Right cardiac atrium (tissue), 5 donors: ENCODE results near the gene SLC26A6. TPM values are rescaled to one million over a fixed set of nuclear protein-coding genes. Genes with fewer than 3 reads are reported as not detected.

Source experiments
- ATAC-seq, 2 donors: fragments of 200-7000 bp; cut with Tn5 transposase; one replicate each; pipeline versions ENCODE4 v1.8.0 to v1.9.1; 2020; ENCODE audit warnings: moderate library complexity in 2 of 2, mild to moderate bottlenecking in 1 of 2
- DNase-seq, 3 donors: peaks; one replicate each; pipeline ENCODE4 v3.0.0-alpha.2; 2020
- H3K27ac ChIP-seq: one replicate; pipeline ENCODE4 v1.5.1; 2013; ENCODE audit warnings: mild to moderate bottlenecking, low read length, control low read depth, moderate library complexity
- H3K27me3 ChIP-seq: one replicate; pipeline ENCODE4 v1.6.1; 2013; ENCODE audit not compliant: control insufficient read depth, insufficient read depth
- H3K4me1 ChIP-seq: one replicate; pipeline ENCODE4 v1.6.1; 2013; ENCODE audit warnings: low read length; ENCODE audit not compliant: control insufficient read depth, insufficient read depth
- H3K4me3 ChIP-seq: one replicate; pipeline ENCODE4 v1.5.1; 2013; ENCODE audit warnings: low read length, control low read depth
- H3K9me3 ChIP-seq: one replicate; pipeline ENCODE4 v1.6.1; 2013; ENCODE audit warnings: low read length; ENCODE audit not compliant: control insufficient read depth
- WGBS: extraction: QIAGEN DNeasy Blood & Tissue Kit; methylation state at CpG from one replicate; pipeline ENCODE4 v1.1.7; 2013; 5-methylcytosine and 5-hydroxymethylcytosine counted together
- intact Hi-C, 4 donors: fragments of 100-400 bp; cut with DNase I; formaldehyde crosslinking; loops; one replicate each; pipeline versions ENCODE4 v1.11.0 to v1.14.0; 2022 to 2023
- polyA plus RNA-seq: library from polyadenylated mRNA; stranded (reverse); fragments of 200-250 nt; gene quantifications from one replicate; pipeline ENCODE4 v1.2.3, GENCODE V29; 2013
- total RNA-seq, 4 donors: library from RNA; stranded (reverse); fragmentation: NEBNext Ultra II Directional; extraction: Animal tissue kit (Norgen Biotek cat#: 25700); gene quantifications; one replicate each; pipeline ENCODE4 v1.2.1, GENCODE V29; 2021
- donor health status: healthy with polysubstance abuse.
- donor health status: DM: no; HTN: yes; CAD: no.
- donor health status: DM: no; HTN: no; CAD: no.
- donor health status: DM: no; HTN: yes; CAD: no; lungs with severe emphysema.
- donor health status: DM: yes; HTN: yes; CAD: no.

Gene SLC26A6
- total and polyA plus RNA-seq, 5 donors = 8.6 to 15.4 (median 13.6) TPM

- DNase-seq (no peak), ATAC-seq (no peak)
- peaks cover 4% of the 10 kb centered on the region for H3K4me1 ChIP-seq
- 57% methylated on average over 61 of the region's 61 CpGs for WGBS
- intact Hi-C loops = no loop called here
- H3K27me3 ChIP-seq = no peaks in the 10 kb centered on the region
- H3K27ac ChIP-seq = no peak overlapping the region
- no peaks in the 10 kb centered on the region for H3K9me3 ChIP-seq
- H3K4me3 ChIP-seq = no peak overlapping the region
Measured at GRCh38 chr3:48660800-48661400, 25.6 kb upstream of the SLC26A6 start.

GRCh38 chr3:48656841-48657281 lies 21.6 kb upstream of the SLC26A6 start:
- Histone ChIP-seq H3K9me3 (no peaks in the 10 kb centered on the region), H3K27ac (no peak overlapping the region), H3K4me3 (no peak overlapping the region), H3K4me1 (peaks cover 4% of the 10 kb centered on the region), H3K27me3 (no peaks in the 10 kb centered on the region)
- ATAC-seq = no peak
- intact Hi-C loops = no loop called here
- peak in 1 of 3 donors; percentile 64 for DNase-seq
- 53% methylated on average over 45 of the region's 45 CpGs for WGBS

- Histone ChIP-seq H3K9me3 (no peaks in the 10 kb centered on the region), H3K4me3 (peak overlapping the region; percentile 43), H3K27me3 (no peaks in the 10 kb centered on the region), H3K27ac (no peak overlapping the region), H3K4me1 (peaks cover 2% of the 10 kb centered on the region)
- DNase-seq = peak; percentile 85 to 94 (median 94)
- ATAC-seq = peak; percentile 89
- 3% methylated on average over 94 of the region's 94 CpGs for WGBS
- intact Hi-C loops = no loop called here
Measured at GRCh38 chr3:48656061-48656840, 21.0 kb upstream of the SLC26A6 start.

- Histone ChIP-seq H3K27ac (no peak overlapping the region), H3K9me3 (no peaks in the 10 kb centered on the region), H3K4me1 (no peaks in the 10 kb centered on the region), H3K4me3 (peak overlapping the region; percentile 43), H3K27me3 (no peaks in the 10 kb centered on the region)
- intact Hi-C loops = no loop called here
- DNase-seq (peak in 1 of 3 donors; percentile 45), ATAC-seq (no peak)
- 15% methylated on average over 30 of the region's 30 CpGs for WGBS
Measured at GRCh38 chr3:48655606-48656005, 20.3 kb upstream of the SLC26A6 start.

- Histone ChIP-seq H3K27ac (no peak overlapping the region), H3K4me3 (no peak overlapping the region), H3K27me3 (no peaks in the 10 kb centered on the region), H3K9me3 (no peaks in the 10 kb centered on the region), H3K4me1 (no peaks in the 10 kb centered on the region)
- ATAC-seq = no peak
- 93% methylated on average over 12 of the region's 12 CpGs for WGBS
- DNase-seq = peak in 1 of 3 donors; percentile 46
- intact Hi-C loops = no loop called here
Measured at GRCh38 chr3:48655063-48655462, 19.8 kb upstream of the SLC26A6 start.

- intact Hi-C loops = no loop called here
- ATAC-seq = no peak
- peak in 1 of 3 donors; percentile 40 for DNase-seq
- 95% methylated on average over 15 of the region's 15 CpGs for WGBS
- no peaks in the 10 kb centered on the region for H3K9me3 ChIP-seq
- H3K27ac ChIP-seq = no peak overlapping the region
- H3K4me3 ChIP-seq = no peak overlapping the region
- H3K4me1 ChIP-seq = no peaks in the 10 kb centered on the region
- no peaks in the 10 kb centered on the region for H3K27me3 ChIP-seq
Measured at GRCh38 chr3:48652923-48653715, 17.9 kb upstream of the SLC26A6 start.

GRCh38 chr3:48651771-48652170 lies 16.5 kb upstream of the SLC26A6 start:
- H3K4me3 ChIP-seq = no peak overlapping the region
- H3K27ac ChIP-seq = no peak overlapping the region
- no peak for ATAC-seq
- WGBS = 89% methylated on average over 11 of the region's 11 CpGs
- H3K27me3 ChIP-seq = no peaks in the 10 kb centered on the region
- H3K4me1 ChIP-seq = no peaks in the 10 kb centered on the region
- intact Hi-C loops = no loop called here
- no peak for DNase-seq
- H3K9me3 ChIP-seq = no peaks in the 10 kb centered on the region

GRCh38 chr3:48650723-48651122 lies 15.5 kb upstream of the SLC26A6 start:
- no peak overlapping the region for H3K27ac ChIP-seq
- H3K27me3 ChIP-seq = no peaks in the 10 kb centered on the region
- intact Hi-C loops = no loop called here
- no peak overlapping the region for H3K4me3 ChIP-seq
- ATAC-seq (no peak), DNase-seq (no peak)
- WGBS = 89% methylated on average over 12 of the region's 12 CpGs
- no peaks in the 10 kb centered on the region for H3K9me3 ChIP-seq
- H3K4me1 ChIP-seq = no peaks in the 10 kb centered on the region

- 91% methylated on average over 15 of the region's 15 CpGs for WGBS
- no peak overlapping the region for H3K27ac ChIP-seq
- H3K4me3 ChIP-seq = no peak overlapping the region
- H3K9me3 ChIP-seq = no peaks in the 10 kb centered on the region
- ATAC-seq (no peak), DNase-seq (no peak)
- intact Hi-C loops = no loop called here
- no peaks in the 10 kb centered on the region for H3K4me1 ChIP-seq
- H3K27me3 ChIP-seq = no peaks in the 10 kb centered on the region
Measured at GRCh38 chr3:48648188-48648850, 13.1 kb upstream of the SLC26A6 start.

- no peaks in the 10 kb centered on the region for H3K9me3 ChIP-seq
- ATAC-seq = no peak
- H3K4me1 ChIP-seq = no peaks in the 10 kb centered on the region
- H3K27me3 ChIP-seq = no peaks in the 10 kb centered on the region
- no peak for DNase-seq
- H3K4me3 ChIP-seq = no peak overlapping the region
- intact Hi-C loops = no loop called here
- H3K27ac ChIP-seq = no peak overlapping the region
- 85% methylated on average over 9 of the region's 9 CpGs for WGBS
Measured at GRCh38 chr3:48647714-48648113, 12.5 kb upstream of the SLC26A6 start.
